HepG2 (cell line): ENCODE results near the gene BAZ1A. TPM values are rescaled to one million over a fixed set of nuclear protein-coding genes. Genes with fewer than 3 reads are reported as not detected.

Experiments
- KLF15 ChIP-seq: sonication (generic); formaldehyde crosslinking; IDR thresholded peaks from 2 replicates; pipeline ENCODE4 v1.8.1; 2023; ENCODE audit warnings: borderline replicate concordance, mild to moderate bottlenecking, inconsistent platforms, missing genetic modification reagents, mixed read lengths
- MAF1 ChIP-seq: sonication (generic); formaldehyde crosslinking; IDR thresholded peaks from 2 replicates; pipeline ENCODE4 v1.5.0; 2020; ENCODE audit warnings: missing genetic modification reagents, borderline replicate concordance
- SRSF1 ChIP-seq: fragments of 200-400 bp; formaldehyde crosslinking; optimal IDR thresholded peaks from 2 replicates; pipeline ENCODE3; 2017; ENCODE audit warnings: mild to moderate bottlenecking, low read depth, low read length, moderate library complexity
- TRIM24 ChIP-seq: sonication (generic); formaldehyde crosslinking; IDR thresholded peaks from 2 replicates; pipeline ENCODE4 v1.8.0; 2022; ENCODE audit warnings: mild to moderate bottlenecking, missing genetic modification reagents
- ZBTB7A ChIP-seq: sonication (generic); formaldehyde crosslinking; IDR thresholded peaks from 2 replicates; pipeline ENCODE4 v1.8.0; 2022; ENCODE audit warnings: mild to moderate bottlenecking, missing genetic modification reagents
- ZFP36L1 ChIP-seq: sonication (generic); formaldehyde crosslinking; IDR thresholded peaks from 2 replicates; pipeline ENCODE4 v1.8.0; 2022; ENCODE audit warnings: mild to moderate bottlenecking, missing genetic modification reagents, moderate library complexity
- ZNF10 ChIP-seq: sonication (generic); formaldehyde crosslinking; IDR thresholded peaks from 2 replicates; pipeline ENCODE4 v1.4.0; 2020; ENCODE audit warnings: mild to moderate bottlenecking, low read depth, missing genetic modification reagents, borderline replicate concordance
- ZNF30 ChIP-seq: sonication (generic); formaldehyde crosslinking; IDR thresholded peaks from 2 replicates; pipeline ENCODE4 v1.5.0; 2020; ENCODE audit warnings: mild to moderate bottlenecking, missing genetic modification reagents
- ZNF546 ChIP-seq: sonication (generic); formaldehyde crosslinking; conservative IDR thresholded peaks from 2 replicates; pipeline ENCODE4 v1.8.1; 2023; ENCODE audit warnings: mild to moderate bottlenecking, missing genetic modification reagents
- ZNF577 ChIP-seq: sonication (generic); formaldehyde crosslinking; IDR thresholded peaks from 2 replicates; pipeline ENCODE4 v1.4.0; 2020; ENCODE audit warnings: mild to moderate bottlenecking, low read depth, missing genetic modification reagents, borderline replicate concordance
- ZNF670 ChIP-seq: sonication (generic); formaldehyde crosslinking; IDR thresholded peaks from 2 replicates; pipeline ENCODE4 v1.8.0; 2022; ENCODE audit warnings: mild to moderate bottlenecking, missing genetic modification reagents, borderline replicate concordance
- ZNF891 ChIP-seq: sonication (generic); formaldehyde crosslinking; IDR thresholded peaks from 2 replicates; pipeline ENCODE4 v1.5.0; 2020; ENCODE audit warnings: mild to moderate bottlenecking, missing genetic modification reagents
- polyA plus RNA-seq, 8 experiments: library from polyadenylated mRNA; depleted of rRNA in 3 of 8; stranded (reverse) in 7 of 8; unstranded in 1 of 8; fragments of >200 nt; fragmentation: Illumina TruSeq in 4 of 8; extraction: Trizol in 4 of 8; gene quantifications; 2 replicates each; pipeline versions ENCODE4 v1.2.1 to v1.2.3, GENCODE V29; 2011 to 2016; ENCODE audit warnings: low read depth in 4 of 8, missing spikeins in 1 of 8, mixed read lengths in 1 of 8; ENCODE audit not compliant: insufficient read depth in 1 of 8
- total RNA-seq, 5 experiments: library from RNA; depleted of rRNA; stranded (reverse); fragments of >200 nt; fragmentation: Illumina TruSeq; extraction: Trizol; gene quantifications; 2 replicates each; pipeline ENCODE4 v1.2.3, GENCODE V29; 2016; ENCODE audit warnings: low read depth in 1 of 5
- TF ChIP-seq, protein P1 (sequence below): sonication (generic); formaldehyde crosslinking; IDR thresholded peaks from 2 replicates; pipeline ENCODE4 v1.8.1; 2023; ENCODE audit warnings: mild to moderate bottlenecking, moderate library complexity, missing genetic modification reagents
- TF ChIP-seq, protein P2 (sequence below): sonication (generic); formaldehyde crosslinking; IDR thresholded peaks from 2 replicates; pipeline ENCODE4 v1.4.0; 2020; ENCODE audit warnings: missing genetic modification reagents
- TF ChIP-seq, protein P3 (sequence below): sonication (generic); formaldehyde crosslinking; IDR thresholded peaks from 2 replicates; pipeline ENCODE4 v1.4.0; 2020; ENCODE audit warnings: missing genetic modification reagents; ENCODE audit errors: not compliant biosample characterization
- TF ChIP-seq, protein P4 (sequence below): sonication (generic); IDR thresholded peaks from 2 replicates; pipeline ENCODE4 v1.6.1; 2016; ENCODE audit warnings: low read depth, borderline replicate concordance
- TF ChIP-seq, protein P5 (sequence below): sonication (generic); formaldehyde crosslinking; IDR thresholded peaks from 2 replicates; pipeline ENCODE4 v1.8.1; 2023; ENCODE audit warnings: mild to moderate bottlenecking, missing genetic modification reagents
- TF ChIP-seq, protein P6 (sequence below): sonication (generic); formaldehyde crosslinking; IDR thresholded peaks from 2 replicates; pipeline ENCODE4 v1.8.1; 2022; ENCODE audit warnings: low read depth, mild to moderate bottlenecking, missing genetic modification reagents
- TF ChIP-seq, protein P7 (sequence below): sonication (generic); formaldehyde crosslinking; IDR thresholded peaks from 2 replicates; pipeline ENCODE4 v1.9.0; 2021; ENCODE audit warnings: missing genetic modification reagents, mild to moderate bottlenecking, borderline replicate concordance

BAZ1A gene
- total and polyA plus RNA-seq, 2 of the 13 experiments (the other 11 are each of a cell fraction or from before 2014, with no cell fraction given): 20.9 to 56.8 TPM

DNA sequence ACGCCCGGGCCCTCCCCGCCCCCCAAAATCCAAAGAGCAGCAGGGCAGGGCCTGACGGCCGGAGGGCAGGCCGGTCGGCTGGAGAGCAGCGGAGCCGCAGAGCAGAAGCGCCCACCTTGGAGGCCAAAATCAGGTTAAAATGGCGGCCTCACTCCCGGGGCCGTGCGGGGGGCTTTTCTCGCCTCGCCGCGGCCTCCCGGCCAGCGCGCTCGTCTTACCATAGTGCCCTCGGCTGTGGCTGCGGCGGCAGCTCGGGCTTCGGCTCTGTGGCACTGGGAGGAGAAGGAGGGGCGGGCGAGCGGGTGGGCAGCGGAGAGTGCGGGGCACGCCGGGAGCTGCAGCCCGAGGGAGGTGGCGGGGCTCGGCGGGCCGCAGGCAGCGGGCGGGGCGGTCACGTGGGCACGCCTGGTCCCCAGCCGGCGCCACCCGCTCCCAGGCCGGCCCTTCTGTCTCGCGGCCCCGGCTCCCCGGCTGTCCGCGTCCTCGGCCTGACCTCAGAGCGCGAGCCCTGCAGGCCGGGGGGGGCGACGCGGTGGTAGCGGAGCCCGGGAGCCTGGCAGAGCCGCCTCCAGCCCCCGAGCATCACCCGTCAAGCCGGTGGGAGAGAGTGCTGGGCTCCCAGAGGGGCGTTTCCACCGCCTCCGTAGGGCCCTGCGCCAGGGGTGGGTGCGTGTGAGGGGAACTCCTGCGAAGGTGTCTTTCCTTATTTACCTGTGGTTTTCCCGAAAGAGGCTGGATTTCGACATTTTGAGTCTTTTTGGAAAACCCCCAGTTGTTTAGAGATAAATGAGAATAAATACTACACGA, 160.6 kb downstream of the BAZ1A start, which contains the start of gene CFL2 (continued):
- TF ChIP-seq, protein P1, sequence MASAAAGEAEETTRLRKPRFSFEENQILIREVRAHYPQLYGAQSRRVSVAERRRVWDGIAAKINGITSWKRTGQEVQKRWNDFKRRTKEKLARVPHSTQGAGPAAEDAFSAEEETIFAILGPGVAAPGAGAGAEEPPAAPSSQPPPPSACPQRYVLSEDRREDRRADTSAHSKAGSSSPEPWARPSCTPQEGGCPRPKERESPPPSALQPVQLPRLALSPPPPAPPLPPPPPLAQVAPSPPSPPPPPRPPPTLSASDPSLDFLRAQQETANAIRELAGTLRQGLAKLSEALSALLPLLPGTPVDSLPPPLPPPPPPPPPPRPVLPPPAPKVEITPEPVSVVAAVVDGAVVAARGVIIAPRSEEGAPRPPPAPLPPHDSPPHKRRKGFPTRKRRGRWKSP (CRISPR knock-in tag): peak; percentile 87
- TF ChIP-seq ZNF546 (CRISPR knock-in tag) (no peak; the same call in 1 of the 2 replicates), ZFP36L1 (CRISPR knock-in tag) (peak; percentile 89), ZNF577 (CRISPR knock-in tag) (peak; percentile 68; the same call in 1 of the 2 replicates), KLF15 (CRISPR knock-in tag) (peak; percentile 93; the same call in 1 of the 2 replicates), ZNF891 (CRISPR knock-in tag) (peak; percentile 100), SRSF1 (peak; percentile 96), MAF1 (CRISPR knock-in tag) (peak; percentile 58), ZNF30 (CRISPR knock-in tag) (peak; percentile 11; the same call in 1 of the 2 replicates), ZNF670 (peak; percentile 81; the same call in 1 of the 2 replicates), ZNF10 (CRISPR knock-in tag) (no peak), ZBTB7A (peak; percentile 84), TRIM24 (CRISPR knock-in tag) (no peak)
- TF ChIP-seq, protein P2, sequence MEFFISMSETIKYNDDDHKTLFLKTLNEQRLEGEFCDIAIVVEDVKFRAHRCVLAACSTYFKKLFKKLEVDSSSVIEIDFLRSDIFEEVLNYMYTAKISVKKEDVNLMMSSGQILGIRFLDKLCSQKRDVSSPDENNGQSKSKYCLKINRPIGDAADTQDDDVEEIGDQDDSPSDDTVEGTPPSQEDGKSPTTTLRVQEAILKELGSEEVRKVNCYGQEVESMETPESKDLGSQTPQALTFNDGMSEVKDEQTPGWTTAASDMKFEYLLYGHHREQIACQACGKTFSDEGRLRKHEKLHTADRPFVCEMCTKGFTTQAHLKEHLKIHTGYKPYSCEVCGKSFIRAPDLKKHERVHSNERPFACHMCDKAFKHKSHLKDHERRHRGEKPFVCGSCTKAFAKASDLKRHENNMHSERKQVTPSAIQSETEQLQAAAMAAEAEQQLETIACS (CRISPR knock-in tag): peak; percentile 73
- TF ChIP-seq, protein P3, sequence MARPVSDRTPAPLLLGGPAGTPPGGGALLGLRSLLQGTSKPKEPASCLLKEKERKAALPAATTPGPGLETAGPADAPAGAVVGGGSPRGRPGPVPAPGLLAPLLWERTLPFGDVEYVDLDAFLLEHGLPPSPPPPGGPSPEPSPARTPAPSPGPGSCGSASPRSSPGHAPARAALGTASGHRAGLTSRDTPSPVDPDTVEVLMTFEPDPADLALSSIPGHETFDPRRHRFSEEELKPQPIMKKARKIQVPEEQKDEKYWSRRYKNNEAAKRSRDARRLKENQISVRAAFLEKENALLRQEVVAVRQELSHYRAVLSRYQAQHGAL (CRISPR knock-in tag): no peak
- TF ChIP-seq, protein P4, sequence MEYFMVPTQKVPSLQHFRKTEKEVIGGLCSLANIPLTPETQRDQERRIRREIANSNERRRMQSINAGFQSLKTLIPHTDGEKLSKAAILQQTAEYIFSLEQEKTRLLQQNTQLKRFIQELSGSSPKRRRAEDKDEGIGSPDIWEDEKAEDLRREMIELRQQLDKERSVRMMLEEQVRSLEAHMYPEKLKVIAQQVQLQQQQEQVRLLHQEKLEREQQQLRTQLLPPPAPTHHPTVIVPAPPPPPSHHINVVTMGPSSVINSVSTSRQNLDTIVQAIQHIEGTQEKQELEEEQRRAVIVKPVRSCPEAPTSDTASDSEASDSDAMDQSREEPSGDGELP: no peak; the same call in 1 of the 2 replicates
- TF ChIP-seq, protein P5, sequence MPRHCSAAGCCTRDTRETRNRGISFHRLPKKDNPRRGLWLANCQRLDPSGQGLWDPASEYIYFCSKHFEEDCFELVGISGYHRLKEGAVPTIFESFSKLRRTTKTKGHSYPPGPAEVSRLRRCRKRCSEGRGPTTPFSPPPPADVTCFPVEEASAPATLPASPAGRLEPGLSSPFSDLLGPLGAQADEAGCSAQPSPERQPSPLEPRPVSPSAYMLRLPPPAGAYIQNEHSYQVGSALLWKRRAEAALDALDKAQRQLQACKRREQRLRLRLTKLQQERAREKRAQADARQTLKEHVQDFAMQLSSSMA: peak; percentile 95
- TF ChIP-seq, protein P6, sequence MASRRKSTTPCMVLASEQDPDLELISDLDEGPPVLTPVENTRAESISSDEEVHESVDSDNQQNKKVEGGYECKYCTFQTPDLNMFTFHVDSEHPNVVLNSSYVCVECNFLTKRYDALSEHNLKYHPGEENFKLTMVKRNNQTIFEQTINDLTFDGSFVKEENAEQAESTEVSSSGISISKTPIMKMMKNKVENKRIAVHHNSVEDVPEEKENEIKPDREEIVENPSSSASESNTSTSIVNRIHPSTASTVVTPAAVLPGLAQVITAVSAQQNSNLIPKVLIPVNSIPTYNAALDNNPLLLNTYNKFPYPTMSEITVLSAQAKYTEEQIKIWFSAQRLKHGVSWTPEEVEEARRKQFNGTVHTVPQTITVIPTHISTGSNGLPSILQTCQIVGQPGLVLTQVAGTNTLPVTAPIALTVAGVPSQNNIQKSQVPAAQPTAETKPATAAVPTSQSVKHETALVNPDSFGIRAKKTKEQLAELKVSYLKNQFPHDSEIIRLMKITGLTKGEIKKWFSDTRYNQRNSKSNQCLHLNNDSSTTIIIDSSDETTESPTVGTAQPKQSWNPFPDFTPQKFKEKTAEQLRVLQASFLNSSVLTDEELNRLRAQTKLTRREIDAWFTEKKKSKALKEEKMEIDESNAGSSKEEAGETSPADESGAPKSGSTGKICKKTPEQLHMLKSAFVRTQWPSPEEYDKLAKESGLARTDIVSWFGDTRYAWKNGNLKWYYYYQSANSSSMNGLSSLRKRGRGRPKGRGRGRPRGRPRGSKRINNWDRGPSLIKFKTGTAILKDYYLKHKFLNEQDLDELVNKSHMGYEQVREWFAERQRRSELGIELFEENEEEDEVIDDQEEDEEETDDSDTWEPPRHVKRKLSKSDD (CRISPR knock-in tag): peak; percentile 53
- TF ChIP-seq, protein P7, sequence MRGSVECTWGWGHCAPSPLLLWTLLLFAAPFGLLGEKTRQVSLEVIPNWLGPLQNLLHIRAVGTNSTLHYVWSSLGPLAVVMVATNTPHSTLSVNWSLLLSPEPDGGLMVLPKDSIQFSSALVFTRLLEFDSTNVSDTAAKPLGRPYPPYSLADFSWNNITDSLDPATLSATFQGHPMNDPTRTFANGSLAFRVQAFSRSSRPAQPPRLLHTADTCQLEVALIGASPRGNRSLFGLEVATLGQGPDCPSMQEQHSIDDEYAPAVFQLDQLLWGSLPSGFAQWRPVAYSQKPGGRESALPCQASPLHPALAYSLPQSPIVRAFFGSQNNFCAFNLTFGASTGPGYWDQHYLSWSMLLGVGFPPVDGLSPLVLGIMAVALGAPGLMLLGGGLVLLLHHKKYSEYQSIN (CRISPR knock-in tag): no peak
